ENCODE data around the gene CORIN. TPM values are rescaled to one million over a fixed set of nuclear protein-coding genes. Genes with fewer than 3 reads are reported as not detected.

CORIN gene
- polyA plus RNA-seq, 1 donor (not counting 4 experiments of a cell fraction or from before 2014, with no cell fraction given) = 0.14 TPM

GRCh38 chr4:47831026-47831679 is 6.7 kb downstream of the CORIN start:
- DNase-seq (ENCODE audit: low read depth, low spot score) (no peak), FAIRE-seq (peak; percentile 29)
- TF ChIP-seq, protein P1, sequence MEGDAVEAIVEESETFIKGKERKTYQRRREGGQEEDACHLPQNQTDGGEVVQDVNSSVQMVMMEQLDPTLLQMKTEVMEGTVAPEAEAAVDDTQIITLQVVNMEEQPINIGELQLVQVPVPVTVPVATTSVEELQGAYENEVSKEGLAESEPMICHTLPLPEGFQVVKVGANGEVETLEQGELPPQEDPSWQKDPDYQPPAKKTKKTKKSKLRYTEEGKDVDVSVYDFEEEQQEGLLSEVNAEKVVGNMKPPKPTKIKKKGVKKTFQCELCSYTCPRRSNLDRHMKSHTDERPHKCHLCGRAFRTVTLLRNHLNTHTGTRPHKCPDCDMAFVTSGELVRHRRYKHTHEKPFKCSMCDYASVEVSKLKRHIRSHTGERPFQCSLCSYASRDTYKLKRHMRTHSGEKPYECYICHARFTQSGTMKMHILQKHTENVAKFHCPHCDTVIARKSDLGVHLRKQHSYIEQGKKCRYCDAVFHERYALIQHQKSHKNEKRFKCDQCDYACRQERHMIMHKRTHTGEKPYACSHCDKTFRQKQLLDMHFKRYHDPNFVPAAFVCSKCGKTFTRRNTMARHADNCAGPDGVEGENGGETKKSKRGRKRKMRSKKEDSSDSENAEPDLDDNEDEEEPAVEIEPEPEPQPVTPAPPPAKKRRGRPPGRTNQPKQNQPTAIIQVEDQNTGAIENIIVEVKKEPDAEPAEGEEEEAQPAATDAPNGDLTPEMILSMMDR (optimal IDR thresholded peaks at IDR 0.05 in 1 of 3, IDR thresholded peaks at IDR 0.05 in 1 of 3, conservative IDR thresholded peaks at IDR 0.05 in 1 of 3; ENCODE audit: extremely low read depth in 1 of 3, insufficient read depth in 2 of 3, low read length in 3 of 3) = no peak
- no peak for TF ChIP-seq EZH2 (IDR thresholded peaks at IDR 0.05; ENCODE audit: low read length)
- Histone ChIP-seq H3K27ac (ENCODE audit: control insufficient read depth, insufficient read depth, low read length) (no peak overlapping the region), H3K79me2 (ENCODE audit: control insufficient read depth, insufficient read depth, low read length) (no peaks in the 10 kb centered on the region), H3K9me1 (ENCODE audit: control insufficient read depth, extremely low read depth, insufficient read depth, low read length) (no peaks in the 10 kb centered on the region), H3K4me1 (ENCODE audit: control insufficient read depth, extremely low read depth, insufficient read depth, low read length) (peaks cover 4% of the 10 kb centered on the region), H3K27me3 (ENCODE audit: control insufficient read depth, extremely low read depth, insufficient read depth, low read length) (no peaks in the 10 kb centered on the region), H3K9me3 (ENCODE audit: control insufficient read depth, low read depth, low read length) (no peaks in the 10 kb centered on the region), H3K9ac (ENCODE audit: control insufficient read depth, extremely low read depth, insufficient read depth, low read length) (no peak overlapping the region), H3K4me2 (ENCODE audit: control insufficient read depth, extremely low read depth, insufficient read depth, low read depth, low read length) (no peak overlapping the region), H4K20me1 (ENCODE audit: control insufficient read depth, extremely low read depth, insufficient read depth, low read length) (no peaks in the 10 kb centered on the region), H2AFZ (ENCODE audit: control insufficient read depth, low read length) (no peak overlapping the region), H3K4me3 (ENCODE audit: control insufficient read depth in 2 of 3, extremely low read depth in 1 of 3, insufficient read depth in 2 of 3, low read depth in 1 of 3, low read length in 3 of 3) (no peak overlapping the region), H3K36me3 (ENCODE audit: control insufficient read depth in 2 of 2, extremely low read depth in 1 of 2, insufficient read depth in 2 of 2, low read length in 2 of 2) (no peaks in the 10 kb centered on the region)
- dilution Hi-C loops (cut with MboI; ENCODE audit: extremely low pct_ligation_motif_present, low sequenced_read_pairs) = no loop called here

DNA sequence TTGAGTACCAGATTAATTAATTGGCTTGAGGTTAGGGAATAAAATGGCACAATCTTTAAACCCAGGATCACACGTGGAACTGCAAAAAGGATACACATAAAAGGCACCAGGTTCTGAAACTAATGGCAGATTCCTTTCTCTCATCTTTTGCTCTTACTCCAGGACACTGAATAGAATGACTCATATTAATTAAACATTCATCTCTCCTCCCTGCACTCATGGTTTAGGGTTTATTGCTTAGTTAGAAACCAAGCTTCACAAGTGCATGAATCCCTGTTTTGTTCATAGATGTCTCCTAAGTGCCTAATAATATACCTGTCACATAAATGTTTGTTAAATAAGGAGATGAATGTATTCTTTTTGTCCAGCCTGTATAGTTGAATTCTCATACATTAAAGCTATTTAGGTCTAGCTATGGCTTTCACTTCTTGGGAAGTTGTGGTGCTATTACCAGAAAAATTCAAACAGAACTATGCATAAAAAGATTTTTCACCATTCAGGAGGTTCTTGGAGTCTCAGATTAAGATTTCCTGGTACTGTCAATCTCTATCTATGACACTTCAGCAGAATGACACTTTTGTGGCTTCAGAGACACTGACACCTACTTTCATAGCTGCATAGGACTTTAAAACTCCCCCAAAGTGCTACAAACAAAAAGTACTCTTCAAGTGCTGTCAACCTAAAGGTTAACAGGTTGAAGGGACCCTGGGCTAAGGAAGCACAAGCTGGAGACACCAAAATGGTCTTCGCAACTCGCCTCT is 7.4 kb downstream of the CORIN start:
- no peaks in the 10 kb centered on the region for H3K9me3 ChIP-seq (ENCODE audit: control insufficient read depth, low read depth, low read length)
- H3K79me2 ChIP-seq (ENCODE audit: control insufficient read depth, insufficient read depth, low read length) = no peaks in the 10 kb centered on the region
- no peaks in the 10 kb centered on the region for H3K27me3 ChIP-seq (ENCODE audit: control insufficient read depth, extremely low read depth, insufficient read depth, low read length)
- no peaks in the 10 kb centered on the region for H3K9me1 ChIP-seq (ENCODE audit: control insufficient read depth, extremely low read depth, insufficient read depth, low read length)
- FAIRE-seq (no peak), DNase-seq (ENCODE audit: low read depth, low spot score) (no peak)
- H3K36me3 ChIP-seq (ENCODE audit: control insufficient read depth in 2 of 2, extremely low read depth in 1 of 2, insufficient read depth in 2 of 2, low read length in 2 of 2) = no peaks in the 10 kb centered on the region
- dilution Hi-C loops (cut with MboI; ENCODE audit: extremely low pct_ligation_motif_present, low sequenced_read_pairs) = no loop called here
- H2AFZ ChIP-seq (ENCODE audit: control insufficient read depth, low read length) = no peak overlapping the region
- H3K9ac ChIP-seq (ENCODE audit: control insufficient read depth, extremely low read depth, insufficient read depth, low read length) = no peak overlapping the region
- no peak overlapping the region for H3K27ac ChIP-seq (ENCODE audit: control insufficient read depth, insufficient read depth, low read length)
- H3K4me2 ChIP-seq (ENCODE audit: control insufficient read depth, extremely low read depth, insufficient read depth, low read depth, low read length) = no peak overlapping the region
- no peak overlapping the region for H3K4me3 ChIP-seq (ENCODE audit: control insufficient read depth in 2 of 3, extremely low read depth in 1 of 3, insufficient read depth in 2 of 3, low read depth in 1 of 3, low read length in 3 of 3)
- H4K20me1 ChIP-seq (ENCODE audit: control insufficient read depth, extremely low read depth, insufficient read depth, low read length) = no peaks in the 10 kb centered on the region
- H3K4me1 ChIP-seq (ENCODE audit: control insufficient read depth, extremely low read depth, insufficient read depth, low read length) = no peaks in the 10 kb centered on the region
- TF ChIP-seq, protein P1 (optimal IDR thresholded peaks at IDR 0.05 in 1 of 3, IDR thresholded peaks at IDR 0.05 in 1 of 3, conservative IDR thresholded peaks at IDR 0.05 in 1 of 3; ENCODE audit: extremely low read depth in 1 of 3, insufficient read depth in 2 of 3, low read length in 3 of 3) = no peak
- no peak for TF ChIP-seq EZH2 (IDR thresholded peaks at IDR 0.05; ENCODE audit: low read length)

Data from keratinocyte (primary cell).